NCI-H2171 (cell line): Measurements from ENCODE around the gene MRGPRG.

Experiments used
- DNase-seq: peaks from one replicate; lab custom pipeline; 2025; lab: John Stamatoyannopoulos, UW

MRGPRG gene

DNA sequence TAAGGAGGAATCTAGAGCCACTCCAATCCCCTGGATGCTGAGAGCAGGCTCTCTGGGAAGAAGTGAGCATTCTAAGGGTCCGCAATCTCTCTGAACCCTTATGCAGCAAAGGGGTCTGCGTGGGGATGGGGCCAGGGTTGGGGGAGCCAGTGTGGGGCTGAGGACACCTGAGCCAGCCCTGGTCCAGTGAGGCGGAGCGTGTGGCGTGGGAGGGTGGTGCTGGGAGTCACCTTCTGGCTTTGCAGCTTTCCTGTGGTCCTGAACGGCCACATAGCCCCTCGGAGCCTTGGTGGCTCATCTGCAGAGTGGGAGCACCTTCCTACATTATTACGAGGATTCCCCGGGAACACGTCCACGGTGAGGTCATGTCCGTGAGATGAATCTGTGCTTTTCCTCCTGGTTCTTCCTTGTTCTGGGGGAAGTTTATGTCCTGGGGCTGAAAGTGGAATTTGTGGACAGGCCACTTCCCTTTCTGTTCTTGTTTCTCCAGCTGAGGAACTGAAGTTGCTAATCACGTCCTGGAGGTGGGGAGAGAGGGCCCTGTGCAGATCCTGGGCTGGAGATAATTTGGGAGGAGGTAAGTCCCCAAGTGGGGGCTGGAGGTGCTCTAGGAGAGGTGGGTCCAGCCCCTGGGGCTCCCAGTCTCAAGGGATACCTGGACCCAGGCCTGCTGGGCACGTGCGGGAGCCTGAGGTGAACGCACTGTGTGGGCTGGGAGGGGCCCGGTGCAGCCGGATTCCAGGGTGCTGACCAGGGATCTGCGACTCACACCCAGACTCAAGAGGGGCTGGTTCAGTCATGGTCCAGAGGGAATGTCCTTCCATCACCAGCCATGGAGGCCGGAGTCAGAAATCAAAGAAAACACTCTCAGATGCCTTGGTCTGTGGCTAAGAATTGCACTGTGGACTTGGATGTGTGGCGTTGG lies 7.5 kb upstream of the MRGPRG start:
- no peak for DNase-seq

DNA sequence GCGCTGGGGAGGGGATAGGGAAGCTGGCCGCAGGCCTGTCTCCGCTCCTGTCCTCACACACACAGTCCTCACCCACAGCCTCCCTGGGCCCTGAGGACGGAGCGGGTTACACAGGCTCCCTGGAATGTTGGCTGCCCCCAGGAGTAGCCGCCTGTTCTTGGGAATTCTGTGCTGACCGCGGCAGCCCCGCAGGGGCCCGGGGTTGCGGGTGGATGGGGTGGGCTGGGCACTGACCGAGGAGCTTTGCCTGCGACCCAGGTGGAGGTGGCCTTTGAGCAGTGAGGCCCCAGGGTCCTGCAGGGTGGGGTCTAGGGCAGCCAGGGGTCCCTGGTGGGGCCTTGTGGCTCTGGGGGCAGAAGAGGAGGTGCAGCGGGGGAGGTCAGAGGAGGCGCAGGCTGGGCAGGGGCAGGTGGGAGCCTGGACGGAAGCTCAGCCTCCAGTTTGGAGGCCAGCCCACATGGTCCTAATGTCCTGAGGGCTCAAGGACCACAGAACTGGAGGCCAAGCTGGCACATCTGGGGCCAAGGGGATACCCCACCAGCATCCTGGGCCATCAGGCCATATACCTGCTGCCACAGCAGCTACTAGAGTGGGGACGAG lies 6.6 kb upstream of the MRGPRG start:
- no peak for DNase-seq

GRCh38 chr11:3224401-3225057 lies 5.9 kb upstream of the MRGPRG start:
- DNase-seq: no peak

- DNase-seq: no peak
Observed at GRCh38 chr11:3223932-3224381, 5.3 kb upstream of the MRGPRG start.

DNA sequence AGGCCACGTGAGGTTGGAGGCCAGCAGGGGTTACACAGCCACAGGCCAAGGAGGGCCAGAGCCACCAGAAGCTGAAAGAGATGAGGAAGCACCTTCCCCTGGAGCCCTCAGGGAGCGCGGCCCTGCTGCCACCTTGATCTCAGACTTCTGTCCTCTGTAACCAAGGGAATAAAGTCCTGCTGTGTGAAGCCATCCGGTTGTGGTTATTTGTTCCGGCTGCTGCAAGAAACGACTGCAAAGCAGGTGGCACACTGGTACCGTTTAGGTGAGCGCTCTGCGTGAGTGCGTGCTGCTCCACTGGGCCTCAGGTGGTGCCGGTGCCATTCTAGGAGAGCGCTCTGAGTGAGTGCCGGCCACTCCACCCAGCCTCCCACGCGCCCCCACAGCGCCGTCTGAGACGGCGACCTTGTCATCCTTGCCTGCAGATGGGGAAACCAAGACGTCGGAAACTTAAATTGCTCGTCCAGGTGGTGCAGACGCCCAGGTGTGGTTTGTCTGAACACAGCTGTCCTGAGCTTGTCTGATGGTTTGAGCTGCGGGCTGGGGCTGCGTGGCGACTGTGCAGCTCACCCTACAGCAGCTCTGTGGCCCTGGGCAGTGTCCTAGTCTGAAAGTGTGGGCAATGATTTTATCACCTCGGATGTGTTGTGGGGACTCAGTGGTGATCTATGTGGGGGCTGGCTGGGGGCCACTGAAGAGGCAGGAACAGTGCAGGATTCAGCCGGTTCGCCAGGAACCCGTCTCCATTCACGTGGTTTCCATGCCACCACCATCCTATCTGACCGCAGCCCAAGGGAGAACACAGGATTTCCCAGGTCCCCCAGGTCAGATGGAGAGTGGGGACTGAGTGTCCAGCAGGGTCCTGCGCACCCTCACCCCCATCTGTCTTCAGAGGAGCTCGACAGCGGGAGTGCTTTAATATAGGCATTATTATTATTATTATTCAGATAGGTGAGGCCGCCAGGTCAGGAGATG lies 4.6 kb upstream of the MRGPRG start:
- no peak for DNase-seq

DNA sequence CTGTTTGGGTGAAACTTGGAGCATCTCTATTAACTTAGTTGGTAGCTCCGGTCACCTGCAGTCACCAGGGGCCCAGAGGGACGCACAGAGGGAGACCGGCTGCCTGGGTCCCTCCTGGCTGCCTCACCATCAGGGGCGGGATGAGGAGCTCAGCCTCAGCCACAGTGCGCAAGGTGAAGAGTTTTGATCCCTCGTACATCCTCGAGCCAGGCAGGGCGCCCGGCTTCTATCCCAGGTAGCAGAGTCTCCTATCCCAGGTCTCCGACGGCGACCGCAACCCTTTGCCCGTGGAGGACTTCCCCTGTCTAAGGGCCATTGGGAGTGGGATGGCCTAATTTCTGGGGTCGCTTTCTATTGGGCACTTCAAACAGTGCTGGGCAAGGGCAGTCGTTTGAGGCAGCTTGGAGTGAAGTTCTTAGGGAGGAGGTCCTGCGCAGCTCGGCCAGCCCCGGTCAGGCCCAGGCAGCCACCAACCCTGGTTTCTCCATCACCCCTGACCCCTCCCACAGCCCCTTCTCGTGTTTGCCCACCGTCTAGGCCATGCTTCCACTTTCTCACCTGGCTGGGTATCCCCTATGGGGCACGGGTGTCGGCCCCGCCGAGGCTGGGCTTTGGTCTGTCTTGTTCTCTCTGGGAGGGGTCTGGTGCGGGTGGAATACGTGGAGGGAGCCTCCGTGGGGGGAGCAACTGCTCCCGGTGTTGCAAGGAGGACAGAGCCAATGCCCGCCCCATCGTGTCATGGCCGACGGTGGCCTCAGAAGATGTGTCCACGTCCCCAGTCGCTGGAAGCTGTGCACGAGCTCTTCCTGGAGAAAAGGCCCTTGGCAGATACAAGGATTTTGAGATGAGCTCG lies 3.6 kb upstream of the MRGPRG start:
- no peak for DNase-seq

GRCh38 chr11:3221408-3222002 lies 2.9 kb upstream of the MRGPRG start:
- DNase-seq: no peak

- no peak for DNase-seq
Observed at GRCh38 chr11:3220521-3221407, 2.2 kb upstream of the MRGPRG start.

DNA sequence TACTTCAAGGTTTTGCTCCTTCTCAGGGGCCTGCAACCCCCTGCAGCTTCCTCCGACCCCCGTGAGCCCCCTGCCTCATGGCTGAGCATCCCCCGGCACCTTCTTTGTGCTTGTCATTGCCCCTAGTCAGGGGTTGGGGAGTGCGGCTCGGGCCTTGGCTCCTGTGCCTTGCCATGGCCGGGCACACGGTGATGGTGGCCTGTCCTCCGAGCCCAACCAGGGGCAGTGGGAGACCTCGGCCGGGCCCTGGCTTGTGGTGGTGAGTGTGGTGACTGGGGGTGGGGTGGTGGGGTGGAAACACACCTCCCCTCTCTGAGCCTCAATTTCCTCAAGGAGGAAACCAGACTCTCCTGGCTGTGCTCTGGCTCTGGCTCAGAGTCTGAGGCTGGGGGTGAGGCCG lies 1.5 kb upstream of the MRGPRG start:
- DNase-seq: no peak

DNA sequence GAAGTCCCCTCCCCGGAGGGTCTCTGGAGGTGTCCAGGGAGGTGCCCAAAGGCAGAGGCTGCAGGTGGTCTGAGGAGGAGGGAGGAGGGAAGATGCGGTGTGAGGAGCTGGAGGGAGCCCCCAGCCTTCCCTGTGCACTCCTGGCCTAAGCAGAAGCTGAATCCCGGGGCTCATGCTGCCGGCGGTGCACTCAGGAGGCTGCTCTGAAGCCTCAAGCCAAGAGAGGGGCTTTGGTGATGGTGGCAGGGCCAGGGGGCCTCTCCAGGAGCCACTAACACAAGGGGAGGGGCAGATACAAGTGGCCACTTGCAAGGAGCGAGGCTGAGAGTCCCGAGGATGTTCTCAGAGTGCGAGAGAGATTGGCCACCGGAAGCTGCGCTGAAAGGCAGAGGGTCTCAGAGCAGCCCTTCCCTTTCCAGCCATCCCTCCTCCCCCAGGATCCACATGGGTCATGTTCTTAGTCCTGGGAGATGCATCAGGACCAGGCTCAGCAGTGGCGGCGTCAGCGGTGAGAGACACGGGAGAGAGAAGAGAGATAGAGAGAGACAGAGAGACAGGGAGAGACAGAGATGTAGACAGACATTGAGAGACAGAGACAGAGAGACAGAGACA lies 774 bp upstream of the MRGPRG start:
- DNase-seq: no peak

GRCh38 chr11:3217818-3218482 lies 663 bp downstream of the MRGPRG start:
- DNase-seq: no peak

DNA sequence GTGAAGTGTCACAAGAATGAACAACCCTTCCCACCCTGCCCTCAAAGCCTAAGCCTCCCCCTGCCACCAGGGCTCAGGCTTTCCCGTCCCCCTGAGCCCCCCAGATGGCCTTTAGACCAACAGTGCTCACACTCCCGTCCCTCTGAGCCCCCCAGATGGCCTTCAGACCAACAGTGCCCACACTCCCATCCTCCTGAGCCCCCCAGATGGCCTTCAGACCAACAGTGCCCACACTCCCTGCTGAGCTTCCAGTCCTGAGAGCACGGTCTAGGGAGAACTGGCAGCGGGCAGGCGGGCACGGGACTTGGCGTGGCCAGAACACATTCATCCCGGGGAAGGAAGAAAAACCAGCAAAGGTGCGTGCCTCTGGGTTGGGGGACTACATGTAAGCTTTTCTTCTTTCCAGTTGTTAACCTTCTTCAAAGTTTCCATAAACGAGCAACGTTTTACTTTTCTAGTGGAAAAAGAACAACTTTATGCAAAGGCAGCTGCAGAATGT lies 2.5 kb downstream of the MRGPRG start:
- no peak for DNase-seq

DNA sequence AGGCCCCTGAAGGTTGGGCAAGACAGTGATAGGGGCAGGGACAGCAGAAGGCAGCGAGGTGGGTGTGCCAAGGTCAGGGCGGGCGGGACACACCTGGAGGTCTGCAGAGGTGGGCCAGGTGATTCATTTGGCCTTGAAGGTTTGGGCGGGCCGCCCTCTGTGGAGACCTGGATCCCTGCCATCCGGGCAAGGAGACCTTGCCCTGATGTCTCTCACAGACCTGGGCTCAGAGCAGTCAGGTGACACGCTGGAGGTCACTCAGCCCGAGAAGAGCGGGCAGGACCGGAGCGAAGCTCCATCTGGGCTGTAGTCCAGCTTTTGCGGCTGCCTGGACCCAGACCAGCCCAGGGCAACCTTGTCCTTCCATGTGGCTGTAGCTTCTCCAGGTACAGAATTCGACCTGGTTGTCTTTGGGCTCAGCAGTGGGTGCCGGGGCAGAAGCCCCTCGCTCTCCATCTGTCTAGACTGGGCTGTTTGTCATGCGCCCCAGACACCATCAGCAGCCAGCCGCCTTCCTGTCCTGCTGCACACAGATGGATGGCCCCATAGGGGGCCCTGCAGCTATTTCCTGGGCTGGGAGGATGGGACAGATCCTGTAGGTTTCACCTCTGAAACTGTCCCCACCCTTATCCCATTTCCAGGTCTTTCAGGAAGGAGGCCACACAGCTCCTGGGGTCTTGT lies 3.1 kb downstream of the MRGPRG start:
- no peak for DNase-seq

DNA sequence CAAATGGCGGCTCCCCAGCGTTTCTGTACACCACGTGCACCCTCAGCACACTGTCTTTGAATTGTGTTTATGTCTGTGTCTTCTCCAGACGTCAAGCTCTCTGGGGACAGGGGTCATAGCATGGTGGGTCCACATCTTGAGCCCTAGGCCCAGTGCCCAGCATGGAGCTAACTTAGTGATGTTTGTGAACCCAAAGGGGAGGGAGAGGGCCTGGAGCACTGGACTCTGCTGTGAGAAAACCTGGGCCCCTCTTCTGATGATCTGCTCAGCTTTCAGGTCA lies 4.3 kb downstream of the MRGPRG start:
- no peak for DNase-seq

GRCh38 chr11:3213659-3214419 lies 4.8 kb downstream of the MRGPRG start:
- no peak for DNase-seq

GRCh38 chr11:3208272-3208671 lies 10.3 kb downstream of the MRGPRG start:
- no peak for DNase-seq
